Liver (tissue), 3 donors: Measurements from ENCODE around the gene PCGF2.

ENCODE experiments used
- EGR1 ChIP-seq, 2 donors: IDR thresholded peaks; 2 replicates each; pipeline ENCODE4 v1.6.1; 2016 to 2018; ENCODE audit warnings: antibody characterized with exemption in 2 of 2, low read depth in 2 of 2
- FOXA1 ChIP-seq: IDR thresholded peaks from 2 replicates; pipeline ENCODE4 v1.6.1; 2016; ENCODE audit warnings: antibody characterized with exemption
- GABPA ChIP-seq, 2 donors: IDR thresholded peaks in 1 of 2; conservative IDR thresholded peaks in 1 of 2; 2 replicates each; pipeline ENCODE4 v1.6.1; 2016; ENCODE audit warnings: antibody characterized with exemption in 2 of 2, mild to moderate bottlenecking in 1 of 2, moderate library complexity in 1 of 2
- JUND ChIP-seq, 2 donors: IDR thresholded peaks; 2 replicates each; pipeline ENCODE4 v1.6.1; 2016; ENCODE audit warnings: antibody characterized with exemption in 2 of 2
- NR2F2 ChIP-seq: IDR thresholded peaks from 2 replicates; pipeline ENCODE4 v1.6.1; 2016; ENCODE audit warnings: antibody characterized with exemption
- RAD21 ChIP-seq, 2 donors: IDR thresholded peaks; 2 replicates each; pipeline ENCODE4 v1.6.1; 2016; ENCODE audit warnings: antibody characterized with exemption in 2 of 2, mild to moderate bottlenecking in 2 of 2
- RXRA ChIP-seq, 2 donors: IDR thresholded peaks; 2 replicates each; pipeline ENCODE4 v1.6.1; 2017 to 2018; ENCODE audit warnings: antibody characterized with exemption in 2 of 2, mild to moderate bottlenecking in 1 of 2
- TAF1 ChIP-seq: conservative IDR thresholded peaks from 2 replicates; pipeline ENCODE4 v1.6.1; 2016; ENCODE audit warnings: antibody characterized with exemption, mild to moderate bottlenecking
- YY1 ChIP-seq: IDR thresholded peaks from 2 replicates; pipeline ENCODE4 v1.6.1; 2016; ENCODE audit warnings: antibody characterized with exemption, mild to moderate bottlenecking
- TF ChIP-seq, protein P1 (sequence below): fragments of 150-350 bp; IDR thresholded peaks from 2 replicates; pipeline ENCODE4 v1.5.1; 2017; ENCODE audit warnings: improper control_type of control experiment, low read depth, low read length; ENCODE audit not compliant: missing input control
- TF ChIP-seq, protein P2 (sequence below): IDR thresholded peaks from 2 replicates; pipeline ENCODE4 v1.6.1; 2016; ENCODE audit warnings: antibody characterized with exemption, mild to moderate bottlenecking
- TF ChIP-seq, protein P3 (sequence below): IDR thresholded peaks from 2 replicates; pipeline ENCODE4 v1.6.1; 2016; ENCODE audit warnings: antibody characterized with exemption
- TF ChIP-seq, protein P4 (sequence below): IDR thresholded peaks from 2 replicates; pipeline ENCODE4 v1.6.1; 2016; ENCODE audit warnings: antibody characterized with exemption
- TF ChIP-seq, protein P5 (sequence below): IDR thresholded peaks from 2 replicates; pipeline ENCODE4 v1.6.1; 2016; ENCODE audit warnings: antibody characterized with exemption
- donor health status: healthy.
- donor health status: healthy.

DNA sequence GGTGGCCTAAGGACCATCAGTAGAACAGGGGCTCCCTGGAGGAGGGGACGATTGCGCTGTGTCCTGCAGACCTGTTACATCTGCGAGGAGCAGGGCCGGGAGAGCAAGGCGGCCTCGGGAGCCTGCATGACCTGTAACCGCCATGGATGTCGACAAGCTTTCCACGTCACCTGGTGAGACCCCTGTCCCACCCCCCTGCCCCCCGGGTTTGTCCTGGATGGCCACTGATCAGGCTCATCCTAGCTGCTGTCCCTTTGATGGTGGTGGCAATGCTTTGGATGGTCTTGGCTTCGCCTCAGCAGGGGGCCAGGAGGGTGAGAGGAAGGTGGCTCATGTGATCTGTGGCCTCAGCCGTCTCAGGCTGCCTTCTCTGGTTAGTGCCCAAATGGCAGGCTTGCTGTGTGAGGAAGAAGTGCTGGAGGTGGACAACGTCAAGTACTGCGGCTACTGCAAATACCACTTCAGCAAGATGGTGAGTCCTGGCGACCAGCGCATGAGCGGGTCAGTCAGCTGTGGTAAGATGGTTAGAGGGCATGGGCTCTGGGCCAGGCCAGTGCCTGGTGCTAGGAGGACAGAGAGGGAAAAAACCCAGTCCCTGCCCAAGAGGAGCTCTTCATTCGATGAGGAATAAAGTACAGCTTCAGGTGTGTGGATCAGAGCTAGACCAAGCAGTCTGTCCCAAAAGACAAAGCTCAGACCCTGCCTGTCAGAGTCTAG lies 38.9 kb downstream of the PCGF2 start:
- TF ChIP-seq, protein P1, sequence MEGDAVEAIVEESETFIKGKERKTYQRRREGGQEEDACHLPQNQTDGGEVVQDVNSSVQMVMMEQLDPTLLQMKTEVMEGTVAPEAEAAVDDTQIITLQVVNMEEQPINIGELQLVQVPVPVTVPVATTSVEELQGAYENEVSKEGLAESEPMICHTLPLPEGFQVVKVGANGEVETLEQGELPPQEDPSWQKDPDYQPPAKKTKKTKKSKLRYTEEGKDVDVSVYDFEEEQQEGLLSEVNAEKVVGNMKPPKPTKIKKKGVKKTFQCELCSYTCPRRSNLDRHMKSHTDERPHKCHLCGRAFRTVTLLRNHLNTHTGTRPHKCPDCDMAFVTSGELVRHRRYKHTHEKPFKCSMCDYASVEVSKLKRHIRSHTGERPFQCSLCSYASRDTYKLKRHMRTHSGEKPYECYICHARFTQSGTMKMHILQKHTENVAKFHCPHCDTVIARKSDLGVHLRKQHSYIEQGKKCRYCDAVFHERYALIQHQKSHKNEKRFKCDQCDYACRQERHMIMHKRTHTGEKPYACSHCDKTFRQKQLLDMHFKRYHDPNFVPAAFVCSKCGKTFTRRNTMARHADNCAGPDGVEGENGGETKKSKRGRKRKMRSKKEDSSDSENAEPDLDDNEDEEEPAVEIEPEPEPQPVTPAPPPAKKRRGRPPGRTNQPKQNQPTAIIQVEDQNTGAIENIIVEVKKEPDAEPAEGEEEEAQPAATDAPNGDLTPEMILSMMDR, result no peak
- TF ChIP-seq YY1 (no peak), JUND (IDR thresholded peaks at IDR 0.05) (no peak), RXRA (IDR thresholded peaks at IDR 0.05) (no peak), RAD21 (IDR thresholded peaks at IDR 0.05) (no peak), TAF1 (no peak), GABPA (IDR thresholded peaks at IDR 0.05 in 1 of 2, conservative IDR thresholded peaks at IDR 0.05 in 1 of 2) (no peak), NR2F2 (no peak), EGR1 (IDR thresholded peaks at IDR 0.05; ENCODE audit: low read depth in 2 of 2) (no peak), FOXA1 (no peak)
- TF ChIP-seq, protein P2, sequence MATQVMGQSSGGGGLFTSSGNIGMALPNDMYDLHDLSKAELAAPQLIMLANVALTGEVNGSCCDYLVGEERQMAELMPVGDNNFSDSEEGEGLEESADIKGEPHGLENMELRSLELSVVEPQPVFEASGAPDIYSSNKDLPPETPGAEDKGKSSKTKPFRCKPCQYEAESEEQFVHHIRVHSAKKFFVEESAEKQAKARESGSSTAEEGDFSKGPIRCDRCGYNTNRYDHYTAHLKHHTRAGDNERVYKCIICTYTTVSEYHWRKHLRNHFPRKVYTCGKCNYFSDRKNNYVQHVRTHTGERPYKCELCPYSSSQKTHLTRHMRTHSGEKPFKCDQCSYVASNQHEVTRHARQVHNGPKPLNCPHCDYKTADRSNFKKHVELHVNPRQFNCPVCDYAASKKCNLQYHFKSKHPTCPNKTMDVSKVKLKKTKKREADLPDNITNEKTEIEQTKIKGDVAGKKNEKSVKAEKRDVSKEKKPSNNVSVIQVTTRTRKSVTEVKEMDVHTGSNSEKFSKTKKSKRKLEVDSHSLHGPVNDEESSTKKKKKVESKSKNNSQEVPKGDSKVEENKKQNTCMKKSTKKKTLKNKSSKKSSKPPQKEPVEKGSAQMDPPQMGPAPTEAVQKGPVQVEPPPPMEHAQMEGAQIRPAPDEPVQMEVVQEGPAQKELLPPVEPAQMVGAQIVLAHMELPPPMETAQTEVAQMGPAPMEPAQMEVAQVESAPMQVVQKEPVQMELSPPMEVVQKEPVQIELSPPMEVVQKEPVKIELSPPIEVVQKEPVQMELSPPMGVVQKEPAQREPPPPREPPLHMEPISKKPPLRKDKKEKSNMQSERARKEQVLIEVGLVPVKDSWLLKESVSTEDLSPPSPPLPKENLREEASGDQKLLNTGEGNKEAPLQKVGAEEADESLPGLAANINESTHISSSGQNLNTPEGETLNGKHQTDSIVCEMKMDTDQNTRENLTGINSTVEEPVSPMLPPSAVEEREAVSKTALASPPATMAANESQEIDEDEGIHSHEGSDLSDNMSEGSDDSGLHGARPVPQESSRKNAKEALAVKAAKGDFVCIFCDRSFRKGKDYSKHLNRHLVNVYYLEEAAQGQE, result no peak
- TF ChIP-seq, protein P3, sequence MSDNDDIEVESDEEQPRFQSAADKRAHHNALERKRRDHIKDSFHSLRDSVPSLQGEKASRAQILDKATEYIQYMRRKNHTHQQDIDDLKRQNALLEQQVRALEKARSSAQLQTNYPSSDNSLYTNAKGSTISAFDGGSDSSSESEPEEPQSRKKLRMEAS, result no peak
- TF ChIP-seq, protein P4, sequence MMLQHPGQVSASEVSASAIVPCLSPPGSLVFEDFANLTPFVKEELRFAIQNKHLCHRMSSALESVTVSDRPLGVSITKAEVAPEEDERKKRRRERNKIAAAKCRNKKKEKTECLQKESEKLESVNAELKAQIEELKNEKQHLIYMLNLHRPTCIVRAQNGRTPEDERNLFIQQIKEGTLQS, result no peak
- TF ChIP-seq, protein P5, sequence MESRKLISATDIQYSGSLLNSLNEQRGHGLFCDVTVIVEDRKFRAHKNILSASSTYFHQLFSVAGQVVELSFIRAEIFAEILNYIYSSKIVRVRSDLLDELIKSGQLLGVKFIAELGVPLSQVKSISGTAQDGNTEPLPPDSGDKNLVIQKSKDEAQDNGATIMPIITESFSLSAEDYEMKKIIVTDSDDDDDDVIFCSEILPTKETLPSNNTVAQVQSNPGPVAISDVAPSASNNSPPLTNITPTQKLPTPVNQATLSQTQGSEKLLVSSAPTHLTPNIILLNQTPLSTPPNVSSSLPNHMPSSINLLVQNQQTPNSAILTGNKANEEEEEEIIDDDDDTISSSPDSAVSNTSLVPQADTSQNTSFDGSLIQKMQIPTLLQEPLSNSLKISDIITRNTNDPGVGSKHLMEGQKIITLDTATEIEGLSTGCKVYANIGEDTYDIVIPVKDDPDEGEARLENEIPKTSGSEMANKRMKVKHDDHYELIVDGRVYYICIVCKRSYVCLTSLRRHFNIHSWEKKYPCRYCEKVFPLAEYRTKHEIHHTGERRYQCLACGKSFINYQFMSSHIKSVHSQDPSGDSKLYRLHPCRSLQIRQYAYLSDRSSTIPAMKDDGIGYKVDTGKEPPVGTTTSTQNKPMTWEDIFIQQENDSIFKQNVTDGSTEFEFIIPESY, result no peak
